K562 (cell line): ENCODE data around the gene MTCH2. TPM values are rescaled to one million over a fixed set of nuclear protein-coding genes. Genes with fewer than 3 reads are reported as not detected.

ENCODE experiments used
- ATAC-seq: fragments of 200-7000 bp; cut with Tn5 transposase; 3 replicates; pipeline ENCODE4 v1.9.1; 2020; ENCODE audit warnings: moderate library complexity
- BruUV-seq: library from RNA; stranded (reverse); fragments of 400-500 nt; replicated peaks from 2 replicates; lab custom pipeline; 2021; lab: Mats Ljungman, UMichigan
- CTCF ChIA-PET: fragments of 300-600 bp; formaldehyde crosslinking; extraction: SDS; loops from one replicate; lab custom pipeline; 2021; ENCODE audit warnings: low intra/inter-chr PET ratio; lab: Yijun Ruan, JAX
- POLR2A ChIA-PET: fragments of 300-600, 350-650 bp; sonication (Branson Sonifier 250); formaldehyde crosslinking; extraction: SDS; loops from one replicate; lab custom pipeline; 2021; ENCODE audit warnings: antibody characterized with exemption, inconsistent platforms; lab: Yijun Ruan, JAX
- DNase-seq, 4 experiments: peaks; one replicate each; pipeline versions ENCODE4 v3.0.0 to v3.0.0-alpha.2; 2011 to 2018; ENCODE audit warnings: low spot score in 3 of 4, mixed read lengths in 3 of 4; ENCODE audit errors: extremely low read depth in 1 of 4
- FAIRE-seq: peaks from 2 replicates; lab custom pipeline; 2011; peaks lifted over from hg19 to GRCh38; lab: Jason Lieb, UNC
- H2AFZ ChIP-seq: 2 replicates; pipeline ENCODE4 v1.6.0; 2011; ENCODE audit warnings: low read depth, low read length, control low read depth, inconsistent platforms
- H3K27ac ChIP-seq: fragments of 200-600 bp; 3 replicates; pipeline ENCODE4 v1.8.0; 2011; ENCODE audit warnings: low read depth, mild to moderate bottlenecking, control low read depth, inconsistent platforms, low read length, moderate library complexity, mixed read lengths; ENCODE audit errors: extremely low read depth
- H3K27me3 ChIP-seq, 2 experiments: fragments of 300-600 bp in 1 of 2; 2 replicates in 1 of 2; 3 replicates in 1 of 2; pipeline versions ENCODE4 v1.6.0 to v1.8.0; 2011; ENCODE audit warnings: inconsistent platforms in 2 of 2, low read length in 2 of 2, mild to moderate bottlenecking in 1 of 2, mixed read lengths in 1 of 2, moderate library complexity in 1 of 2; ENCODE audit not compliant: control insufficient read depth in 2 of 2, insufficient read depth in 2 of 2
- H3K36me3 ChIP-seq: fragments of 300-600 bp; 3 replicates; pipeline ENCODE4 v1.8.0; 2011; ENCODE audit warnings: mild to moderate bottlenecking, low read length, inconsistent platforms; ENCODE audit not compliant: control insufficient read depth, insufficient read depth
- H3K4me1 ChIP-seq, 2 experiments: fragments of 200-600 bp in 1 of 2; replicated peaks in 1 of 2; 2 replicates in 1 of 2; 3 replicates in 1 of 2; pipeline versions ENCODE4 v1.5.1 to v1.8.0; 2011; ENCODE audit warnings: inconsistent platforms in 2 of 2, low read length in 2 of 2, mild to moderate bottlenecking in 1 of 2, mixed read lengths in 1 of 2, moderate library complexity in 1 of 2; ENCODE audit not compliant: control insufficient read depth in 2 of 2, insufficient read depth in 2 of 2
- H3K4me2 ChIP-seq: 2 replicates; pipeline ENCODE4 v1.6.1; 2011; ENCODE audit warnings: low read length, control low read depth, inconsistent platforms, mixed read lengths; ENCODE audit not compliant: insufficient read depth
- H3K4me3 ChIP-seq: fragments of 200-600 bp; sonication (generic), shearing (Covaris generic); 2 replicates; pipeline ENCODE4 v1.5.1; 2016; ENCODE audit warnings: control low read depth, inconsistent platforms
- H3K79me2 ChIP-seq: fragments of 200-600 bp; 3 replicates; pipeline ENCODE4 v1.8.0; 2011; ENCODE audit warnings: low read length, inconsistent platforms; ENCODE audit not compliant: control insufficient read depth, insufficient read depth
- H3K9ac ChIP-seq, 2 experiments: 2 replicates each; pipeline versions ENCODE4 v1.6.0 to v1.6.1; 2011; ENCODE audit warnings: low read depth in 2 of 2, low read length in 2 of 2, control low read depth in 1 of 2, inconsistent platforms in 1 of 2, mild to moderate bottlenecking in 1 of 2, mixed read lengths in 1 of 2; ENCODE audit not compliant: insufficient read depth in 1 of 2
- H3K9me1 ChIP-seq: one replicate; pipeline ENCODE4 v1.6.0; 2011; ENCODE audit warnings: inconsistent platforms, mild to moderate bottlenecking, low read length, moderate library complexity; ENCODE audit not compliant: control insufficient read depth, insufficient read depth
- H3K9me3 ChIP-seq: replicated peaks from 2 replicates; pipeline ENCODE4 v1.5.1; 2011; ENCODE audit warnings: low read depth, low read length, inconsistent platforms; ENCODE audit not compliant: control insufficient read depth, insufficient read depth
- H4K20me1 ChIP-seq: replicated peaks from 2 replicates; pipeline ENCODE4 v1.6.1; 2011; ENCODE audit warnings: low read length, inconsistent platforms, mixed read lengths; ENCODE audit not compliant: control insufficient read depth, insufficient read depth
- NFIC ChIP-seq: fragments of 450-650 bp; IDR thresholded peaks from 2 replicates; pipeline ENCODE4 v1.6.1; 2017; ENCODE audit warnings: mild to moderate bottlenecking, inconsistent platforms
- PBX2 ChIP-seq, 2 experiments: IDR thresholded peaks in 1 of 2; conservative IDR thresholded peaks in 1 of 2; 2 replicates each; pipeline ENCODE4 v1.6.1; 2016; ENCODE audit warnings: low read depth in 2 of 2, mild to moderate bottlenecking in 1 of 2, missing compliant biosample characterization in 1 of 2, missing genetic modification characterization in 1 of 2, moderate library complexity in 1 of 2
- RAD51 ChIP-seq: fragments of 450-650 bp; IDR thresholded peaks from 2 replicates; pipeline ENCODE4 v1.7.1; 2016; ENCODE audit warnings: low read depth, mild to moderate bottlenecking, borderline replicate concordance
- SMARCE1 ChIP-seq: fragments of 450-650 bp; IDR thresholded peaks from 2 replicates; pipeline ENCODE4 v1.7.1; 2016; ENCODE audit warnings: mild to moderate bottlenecking
- ZNF324 ChIP-seq: fragments of 250-450 bp; sonication (Bioruptor Pico); IDR thresholded peaks from 2 replicates; pipeline ENCODE4 v1.4.0; 2020; ENCODE audit warnings: mild to moderate bottlenecking
- WGBS: fragments of 100-300 bp; shearing (Covaris generic); methylation state at CpG from one replicate; pipeline ENCODE4 v1.1.6; 2016; ENCODE audit warnings: low coverage, mixed read lengths; ENCODE audit not compliant: insufficient coverage; ENCODE audit errors: missing lambda C conversion rate; 5-methylcytosine and 5-hydroxymethylcytosine counted together
- in situ Hi-C: fragments of 300-500 bp; cut with MboI; formaldehyde crosslinking; loops from 4 replicates; pipeline ENCODE4 v1.15.0; 2018; ENCODE audit warnings: inconsistent platforms, mixed read lengths
- intact Hi-C: fragments of 100-400 bp; cut with micrococcal nuclease; formaldehyde crosslinking; loops from 2 replicates; pipeline ENCODE4 v1.14.2; 2022
- polyA plus RNA-seq, 8 experiments: library from polyadenylated mRNA; depleted of rRNA in 4 of 8; stranded (reverse) in 5 of 8; unstranded in 3 of 8; fragments of >200 nt; fragmentation: Nextera tagmentation in 2 of 8; fragmentation: Illumina TruSeq in 1 of 8; extraction: Ambion mirVana in 2 of 8; extraction: Trizol in 1 of 8; gene quantifications; 2 replicates each; pipeline versions ENCODE4 v1.2.1 to v1.2.3, GENCODE V29; 2011 to 2014; ENCODE audit warnings: inconsistent platforms in 1 of 8, missing spikeins in 1 of 8
- total RNA-seq, 7 experiments: library from RNA; depleted of rRNA in 6 of 7; stranded (reverse); fragments of >200 nt in 6 of 7; fragmentation: Illumina TruSeq in 2 of 7; extraction: Trizol in 2 of 7; gene quantifications; 2 replicates each; pipeline versions ENCODE4 v1.2.1 to v1.2.3, GENCODE V29; 2011 to 2021; ENCODE audit warnings: low replicate concordance in 1 of 7
- TF ChIP-seq, protein P1 (sequence below): fragments of 200-800 bp; sonication (Bioruptor generic); IDR thresholded peaks from 2 replicates; pipeline ENCODE4 v1.6.1; 2016; ENCODE audit warnings: missing genetic modification characterization, missing compliant biosample characterization

Gene MTCH2
- total and polyA plus RNA-seq, 9 of the 15 experiments (the other 6 are each of a cell fraction or from before 2014, with no cell fraction given) = 95.4 to 620 (median 198) TPM

DNA sequence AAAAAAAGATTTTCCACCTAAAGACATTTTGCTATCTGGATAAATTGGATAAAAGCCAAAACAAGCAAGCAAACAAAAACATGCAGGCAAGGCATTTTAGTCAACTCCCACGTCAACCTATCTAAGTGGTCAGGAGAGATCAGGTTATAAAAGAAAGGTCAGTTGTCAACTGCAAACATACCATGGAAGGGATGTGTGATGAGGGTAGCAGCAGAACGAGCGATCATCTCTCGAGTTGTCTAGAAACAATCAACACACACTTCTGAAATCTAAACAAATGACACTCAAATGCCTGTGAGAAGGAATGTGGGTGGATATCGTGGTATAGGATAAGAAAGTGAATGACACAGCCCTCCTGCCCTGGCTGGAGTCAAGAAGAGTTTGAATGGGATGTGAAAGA lies 10.9 kb downstream of the MTCH2 start:
- H3K9me3 ChIP-seq = no peaks in the 10 kb centered on the region
- H3K79me2 ChIP-seq = no peaks in the 10 kb centered on the region
- ChIA-PET CTCF (no interaction called here), POLR2A (interaction anchor here (1.2 to 1.3 kb wide), 2 partner anchors 8 to 44 kb away, joined by 3 to 4 read pairs; no protein-coding TSS in a partner anchor)
- H3K4me1 ChIP-seq = no peaks in the 10 kb centered on the region
- H3K9ac ChIP-seq = no peak overlapping the region
- in situ Hi-C loops = no loop called here
- no peak overlapping the region for H3K27ac ChIP-seq
- no TSS peak for BruUV-seq
- 66% methylated on average over 5 of the region's 5 CpGs for WGBS
- FAIRE-seq = no peak
- H3K36me3 ChIP-seq = peaks cover 84% of the 10 kb centered on the region
- H3K4me3 ChIP-seq = no peak overlapping the region
- no peaks in the 10 kb centered on the region for H3K27me3 ChIP-seq
- H4K20me1 ChIP-seq = no peaks in the 10 kb centered on the region
- TF ChIP-seq RAD51 (no peak), ZNF324 (CRISPR knock-in tag) (no peak), NFIC (peak; percentile 60), SMARCE1 (no peak)
- H3K9me1 ChIP-seq = no peaks in the 10 kb centered on the region
- H2AFZ ChIP-seq = no peak overlapping the region
- ATAC-seq = no peak; the same call in 2 of the 3 replicates
- DNase-seq = no peak
- H3K4me2 ChIP-seq = no peak overlapping the region
- intact Hi-C loops = no loop called here

- no peak overlapping the region for H3K4me3 ChIP-seq
- WGBS = 70% methylated on average over 4 of the region's 4 CpGs
- no peaks in the 10 kb centered on the region for H3K9me3 ChIP-seq
- FAIRE-seq (no peak), ATAC-seq (no peak)
- no peaks in the 10 kb centered on the region for H3K27me3 ChIP-seq
- ChIA-PET POLR2A (no interaction called here), CTCF (no interaction called here)
- H3K27ac ChIP-seq = no peak overlapping the region
- H3K36me3 ChIP-seq = peaks cover 84% of the 10 kb centered on the region
- H4K20me1 ChIP-seq = no peaks in the 10 kb centered on the region
- no peak overlapping the region for H3K9ac ChIP-seq
- H2AFZ ChIP-seq = no peak overlapping the region
- in situ Hi-C loops = no loop called here
- TF ChIP-seq, protein P1, sequence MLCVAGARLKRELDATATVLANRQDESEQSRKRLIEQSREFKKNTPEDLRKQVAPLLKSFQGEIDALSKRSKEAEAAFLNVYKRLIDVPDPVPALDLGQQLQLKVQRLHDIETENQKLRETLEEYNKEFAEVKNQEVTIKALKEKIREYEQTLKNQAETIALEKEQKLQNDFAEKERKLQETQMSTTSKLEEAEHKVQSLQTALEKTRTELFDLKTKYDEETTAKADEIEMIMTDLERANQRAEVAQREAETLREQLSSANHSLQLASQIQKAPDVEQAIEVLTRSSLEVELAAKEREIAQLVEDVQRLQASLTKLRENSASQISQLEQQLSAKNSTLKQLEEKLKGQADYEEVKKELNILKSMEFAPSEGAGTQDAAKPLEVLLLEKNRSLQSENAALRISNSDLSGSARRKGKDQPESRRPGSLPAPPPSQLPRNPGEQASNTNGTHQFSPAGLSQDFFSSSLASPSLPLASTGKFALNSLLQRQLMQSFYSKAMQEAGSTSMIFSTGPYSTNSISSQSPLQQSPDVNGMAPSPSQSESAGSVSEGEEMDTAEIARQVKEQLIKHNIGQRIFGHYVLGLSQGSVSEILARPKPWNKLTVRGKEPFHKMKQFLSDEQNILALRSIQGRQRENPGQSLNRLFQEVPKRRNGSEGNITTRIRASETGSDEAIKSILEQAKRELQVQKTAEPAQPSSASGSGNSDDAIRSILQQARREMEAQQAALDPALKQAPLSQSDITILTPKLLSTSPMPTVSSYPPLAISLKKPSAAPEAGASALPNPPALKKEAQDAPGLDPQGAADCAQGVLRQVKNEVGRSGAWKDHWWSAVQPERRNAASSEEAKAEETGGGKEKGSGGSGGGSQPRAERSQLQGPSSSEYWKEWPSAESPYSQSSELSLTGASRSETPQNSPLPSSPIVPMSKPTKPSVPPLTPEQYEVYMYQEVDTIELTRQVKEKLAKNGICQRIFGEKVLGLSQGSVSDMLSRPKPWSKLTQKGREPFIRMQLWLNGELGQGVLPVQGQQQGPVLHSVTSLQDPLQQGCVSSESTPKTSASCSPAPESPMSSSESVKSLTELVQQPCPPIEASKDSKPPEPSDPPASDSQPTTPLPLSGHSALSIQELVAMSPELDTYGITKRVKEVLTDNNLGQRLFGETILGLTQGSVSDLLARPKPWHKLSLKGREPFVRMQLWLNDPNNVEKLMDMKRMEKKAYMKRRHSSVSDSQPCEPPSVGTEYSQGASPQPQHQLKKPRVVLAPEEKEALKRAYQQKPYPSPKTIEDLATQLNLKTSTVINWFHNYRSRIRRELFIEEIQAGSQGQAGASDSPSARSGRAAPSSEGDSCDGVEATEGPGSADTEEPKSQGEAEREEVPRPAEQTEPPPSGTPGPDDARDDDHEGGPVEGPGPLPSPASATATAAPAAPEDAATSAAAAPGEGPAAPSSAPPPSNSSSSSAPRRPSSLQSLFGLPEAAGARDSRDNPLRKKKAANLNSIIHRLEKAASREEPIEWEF (CRISPR knock-in tag) = no peak
- TF ChIP-seq PBX2 (CRISPR knock-in tag; IDR thresholded peaks at IDR 0.05; ENCODE audit: low read depth) (no peak), PBX2 (tag; conservative IDR thresholded peaks at IDR 0.05; ENCODE audit: low read depth) (peak; percentile 44)
- TF ChIP-seq, all 486 proteins: peak for 1
- Histone ChIP-seq H3K79me2 (no peaks in the 10 kb centered on the region), H3K4me1 (no peaks in the 10 kb centered on the region), H3K9me1 (no peaks in the 10 kb centered on the region), H3K4me2 (no peak overlapping the region)
- intact Hi-C loops = no loop called here
- no peak for DNase-seq
- no TSS peak for BruUV-seq
Observed at GRCh38 chr11:47628026-47628425, 14.3 kb downstream of the MTCH2 start.
